CD4-positive, alpha-beta T cell treated with Interferon gamma for 1 hour (primary cell): ENCODE results near the gene TFF3.
"Not testable (repeated sequence)": the region's sequence is repeated elsewhere in the genome, so short reads cannot be mapped to it uniquely, and the experiment has no call there.

Experiments
- DNase-seq: peaks from one replicate; pipeline ENCODE4 v3.0.0-alpha.2; 2020

TFF3 gene

GRCh38 chr21:42302794-42303193 lies 12.4 kb downstream of the TFF3 start:
- no peak for DNase-seq

DNA sequence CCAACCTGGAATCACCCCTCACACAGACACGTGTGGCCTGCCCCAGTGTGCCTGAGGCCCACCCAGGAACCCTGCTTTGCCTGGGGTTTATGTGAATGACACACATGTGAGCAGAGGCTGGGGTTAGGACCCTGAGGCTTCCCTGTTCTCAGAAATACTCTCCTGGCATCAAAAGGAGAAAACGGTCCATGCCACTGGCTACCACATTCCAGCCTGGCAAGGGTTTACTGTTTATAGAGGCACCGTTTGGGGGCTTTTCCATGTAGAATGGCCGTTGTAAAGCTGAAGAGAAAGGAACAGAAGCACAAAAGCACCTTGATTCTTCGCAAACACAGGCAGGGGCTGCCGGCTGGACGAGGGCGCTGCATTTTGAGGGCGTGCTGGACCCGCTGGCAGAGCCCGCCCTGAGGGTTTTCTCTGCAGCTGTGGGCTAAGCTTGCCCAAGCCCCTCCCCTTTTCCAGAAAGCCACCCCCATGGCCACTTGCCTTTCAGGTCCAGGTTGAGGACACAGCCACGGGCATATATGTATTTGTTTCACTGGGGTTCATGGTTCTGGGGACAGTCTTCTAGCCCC lies 13.0 kb downstream of the TFF3 start:
- no peak for DNase-seq

DNA sequence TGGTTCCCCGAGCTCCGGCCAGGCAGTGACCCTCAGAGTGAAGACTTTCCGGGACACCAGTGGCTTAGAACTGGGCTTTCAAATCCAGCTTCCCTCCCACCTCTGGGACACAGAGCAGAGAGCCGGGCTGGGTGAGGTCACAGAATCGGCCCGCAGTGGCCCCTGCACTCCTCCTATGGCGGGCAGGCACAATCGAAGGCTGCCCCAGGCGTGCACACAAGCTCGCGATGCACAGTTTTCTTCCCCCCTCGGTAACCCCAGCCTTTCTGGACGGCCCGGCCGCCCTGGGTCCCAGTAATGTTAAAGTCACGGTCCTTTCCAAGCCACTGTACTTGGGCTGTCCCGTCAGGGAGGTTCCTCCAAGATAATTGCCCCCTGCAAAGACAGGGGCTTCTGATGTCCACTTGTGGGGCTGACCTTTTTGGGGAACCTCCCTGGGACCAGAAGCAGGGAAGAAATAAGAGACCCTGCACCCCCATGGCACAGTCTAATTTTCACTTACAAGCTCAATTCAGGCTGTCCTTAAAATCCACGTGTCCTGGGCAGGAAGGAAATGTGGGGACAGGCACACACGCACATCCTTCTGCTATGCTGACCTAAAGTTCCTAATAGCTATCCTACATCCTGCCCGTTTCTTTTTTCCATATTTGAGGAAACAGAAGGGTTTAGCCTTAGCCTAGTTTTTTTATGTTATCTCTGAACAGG lies 13.7 kb downstream of the TFF3 start:
- no peak for DNase-seq

DNA sequence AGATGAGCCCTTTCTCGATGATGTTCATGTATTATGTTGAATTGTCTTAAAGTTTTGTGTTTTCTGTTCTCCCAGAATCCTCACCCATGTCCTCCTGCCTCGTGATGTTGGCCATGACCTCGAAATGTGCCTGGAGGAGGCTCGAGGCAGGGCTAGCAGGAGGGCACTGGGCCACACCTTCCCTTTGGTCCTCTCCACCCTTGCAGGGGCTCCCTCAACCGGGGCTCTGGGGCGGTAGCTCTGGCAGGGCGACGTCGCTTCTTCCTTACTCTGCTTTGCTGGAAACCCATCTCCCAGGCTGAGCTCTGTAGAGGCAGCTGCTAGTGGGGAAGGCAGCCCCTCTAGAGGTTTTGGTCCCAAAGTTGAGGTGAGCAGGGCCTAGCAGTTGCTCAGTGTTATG lies 14.3 kb downstream of the TFF3 start:
- no peak for DNase-seq

- DNase-seq = no peak
Observed at GRCh38 chr21:42300045-42300583, 15.1 kb downstream of the TFF3 start.

GRCh38 chr21:42299324-42300044 lies 15.7 kb downstream of the TFF3 start:
- no peak for DNase-seq

DNA sequence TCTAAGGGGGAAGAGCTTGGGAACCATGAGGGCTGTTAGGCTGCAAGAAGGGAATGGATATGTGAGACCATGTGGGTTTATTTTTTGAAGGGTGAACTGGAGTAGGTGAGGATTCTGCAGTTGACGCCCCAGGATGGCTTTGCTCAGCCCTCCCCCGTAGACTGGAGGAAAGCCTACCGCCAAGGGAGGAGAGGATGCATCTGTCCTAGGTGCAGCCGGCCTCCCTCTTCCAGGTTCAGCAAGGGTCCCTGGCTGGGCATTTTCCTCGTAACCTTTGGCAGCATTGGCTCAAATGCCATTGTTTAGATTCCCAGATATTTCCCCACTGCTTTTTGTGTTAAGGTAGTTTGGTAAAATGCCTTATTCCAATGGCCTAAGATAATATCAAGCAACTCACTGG lies 16.6 kb downstream of the TFF3 start:
- no peak for DNase-seq

- no peak for DNase-seq
Observed at GRCh38 chr21:42298237-42298636, 17.0 kb downstream of the TFF3 start.

GRCh38 chr21:42297377-42297776 lies 17.8 kb downstream of the TFF3 start:
- no peak for DNase-seq

- DNase-seq = no peak
Observed at GRCh38 chr21:42296501-42296900, 18.7 kb downstream of the TFF3 start.

- DNase-seq = no peak
Observed at GRCh38 chr21:42295845-42296244, 19.4 kb downstream of the TFF3 start.

DNA sequence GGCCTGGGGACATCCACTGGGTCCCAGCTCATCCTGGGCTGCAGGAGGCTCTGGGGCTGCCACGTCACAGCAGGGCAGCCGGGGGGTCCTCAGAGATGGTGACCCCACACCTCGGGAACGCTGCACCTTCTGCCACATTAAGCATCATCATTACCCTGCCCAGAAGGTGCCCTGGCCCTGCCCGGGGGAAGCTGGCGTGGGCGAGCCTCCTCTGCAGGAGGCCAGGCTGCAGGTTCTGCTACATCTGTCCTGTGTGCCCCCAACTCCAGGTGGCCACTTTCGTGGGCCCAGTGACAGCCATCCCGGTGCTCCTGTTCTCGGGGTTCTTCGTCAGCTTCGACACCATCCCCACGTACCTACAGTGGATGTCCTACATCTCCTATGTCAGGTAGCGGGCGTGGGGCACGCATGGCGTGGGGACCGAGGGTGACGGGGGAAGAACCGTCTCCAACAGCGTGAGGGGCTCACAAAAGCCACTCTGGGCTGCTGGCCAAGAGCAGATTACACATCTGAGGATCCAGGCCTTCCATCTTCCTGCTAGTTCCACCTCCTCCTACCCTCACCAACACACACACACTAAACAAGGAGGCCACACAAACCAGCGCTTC lies 20.8 kb downstream of the TFF3 start:
- no peak for DNase-seq

DNA sequence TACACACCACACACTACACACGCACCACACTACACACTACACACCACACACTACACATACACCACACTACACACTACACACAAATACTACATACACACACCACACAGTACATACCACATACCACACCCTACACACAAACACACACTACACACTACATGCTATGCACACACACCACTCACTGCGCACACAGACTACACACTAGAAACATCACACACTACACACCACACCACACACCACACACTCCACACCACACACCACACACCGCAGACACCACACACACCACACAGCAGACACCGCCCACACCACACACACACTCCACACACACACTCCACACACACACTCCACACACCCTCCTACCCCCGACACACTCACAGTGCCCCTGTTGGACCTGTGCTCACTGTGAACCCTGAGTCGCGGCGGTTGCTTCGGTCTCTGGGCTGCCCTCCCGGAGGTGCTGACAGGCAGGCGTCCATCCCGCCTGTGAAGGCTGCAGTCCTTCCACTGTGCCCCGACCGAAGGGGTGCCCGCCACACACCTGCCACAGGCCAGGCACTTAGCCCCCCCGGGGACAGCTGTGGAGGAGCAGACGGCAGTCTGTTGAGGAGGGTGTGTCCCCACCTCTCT lies 21.4 kb downstream of the TFF3 start:
- DNase-seq = no peak

DNA sequence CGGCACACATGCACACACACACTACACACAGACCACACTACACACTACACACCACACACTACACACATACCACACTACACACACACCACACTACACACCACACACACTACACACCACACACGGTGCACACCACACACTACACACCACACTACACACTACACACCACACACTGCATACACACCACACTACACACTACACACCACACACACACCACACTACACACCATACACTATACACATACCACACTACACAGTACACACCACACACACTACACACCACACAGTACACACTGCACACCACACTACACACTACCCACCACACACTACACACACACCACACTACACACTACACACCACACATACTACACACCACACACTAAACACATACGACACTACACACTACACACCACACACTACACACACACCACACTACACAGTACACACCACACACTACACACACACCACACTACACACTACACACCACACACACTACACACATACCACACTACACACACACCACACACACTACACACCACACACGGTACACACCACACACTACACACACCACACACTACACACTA lies 22.6 kb downstream of the TFF3 start:
- DNase-seq = not testable (repeated sequence)

DNA sequence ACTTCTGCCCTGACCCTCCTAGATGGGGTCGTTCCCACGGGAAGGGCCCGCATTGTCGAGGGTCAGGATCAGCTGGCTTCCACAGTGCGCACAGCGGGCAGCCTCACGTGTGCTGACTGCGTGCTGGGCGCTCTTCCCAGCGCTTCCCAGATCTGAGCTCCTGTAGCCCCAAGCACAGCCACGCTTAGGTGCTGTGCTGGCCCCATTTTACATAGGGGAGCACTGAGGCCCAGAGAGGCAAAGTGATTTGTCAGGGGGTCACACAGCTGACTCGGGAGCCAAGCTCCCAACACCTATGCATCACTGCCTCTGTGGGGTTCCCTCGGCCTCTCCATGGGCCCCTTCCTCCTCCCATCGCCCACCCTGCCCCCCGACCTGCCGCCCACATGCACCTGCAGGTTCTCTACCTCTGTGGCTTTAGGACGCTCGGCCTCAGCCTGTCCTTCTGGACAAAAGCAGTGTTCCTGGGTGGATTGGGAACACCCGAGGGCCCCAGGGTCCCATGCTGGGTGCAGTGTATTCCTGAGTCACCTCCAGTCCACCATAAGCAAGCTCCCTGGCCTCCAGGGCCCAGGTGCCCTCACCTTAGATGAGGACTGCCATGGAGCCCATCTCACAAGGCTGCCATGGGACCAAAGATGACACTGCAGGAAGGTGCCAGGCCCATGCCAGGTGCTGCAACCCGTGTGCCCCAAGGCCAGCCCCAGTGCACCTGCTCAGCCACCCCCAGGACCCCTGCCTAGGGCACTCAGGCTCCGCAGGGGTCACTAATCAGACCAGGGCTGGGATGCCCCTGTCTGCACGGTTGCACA lies 23.3 kb downstream of the TFF3 start:
- DNase-seq = no peak

- DNase-seq = no peak
Observed at GRCh38 chr21:42291003-42291750, 24.0 kb downstream of the TFF3 start.

- no peak for DNase-seq
Observed at GRCh38 chr21:42290505-42290904, 24.7 kb downstream of the TFF3 start.

GRCh38 chr21:42289926-42290325 lies 25.3 kb downstream of the TFF3 start:
- peak; percentile 43 for DNase-seq

- DNase-seq = no peak
Observed at GRCh38 chr21:42288962-42289361, 26.2 kb downstream of the TFF3 start.

DNA sequence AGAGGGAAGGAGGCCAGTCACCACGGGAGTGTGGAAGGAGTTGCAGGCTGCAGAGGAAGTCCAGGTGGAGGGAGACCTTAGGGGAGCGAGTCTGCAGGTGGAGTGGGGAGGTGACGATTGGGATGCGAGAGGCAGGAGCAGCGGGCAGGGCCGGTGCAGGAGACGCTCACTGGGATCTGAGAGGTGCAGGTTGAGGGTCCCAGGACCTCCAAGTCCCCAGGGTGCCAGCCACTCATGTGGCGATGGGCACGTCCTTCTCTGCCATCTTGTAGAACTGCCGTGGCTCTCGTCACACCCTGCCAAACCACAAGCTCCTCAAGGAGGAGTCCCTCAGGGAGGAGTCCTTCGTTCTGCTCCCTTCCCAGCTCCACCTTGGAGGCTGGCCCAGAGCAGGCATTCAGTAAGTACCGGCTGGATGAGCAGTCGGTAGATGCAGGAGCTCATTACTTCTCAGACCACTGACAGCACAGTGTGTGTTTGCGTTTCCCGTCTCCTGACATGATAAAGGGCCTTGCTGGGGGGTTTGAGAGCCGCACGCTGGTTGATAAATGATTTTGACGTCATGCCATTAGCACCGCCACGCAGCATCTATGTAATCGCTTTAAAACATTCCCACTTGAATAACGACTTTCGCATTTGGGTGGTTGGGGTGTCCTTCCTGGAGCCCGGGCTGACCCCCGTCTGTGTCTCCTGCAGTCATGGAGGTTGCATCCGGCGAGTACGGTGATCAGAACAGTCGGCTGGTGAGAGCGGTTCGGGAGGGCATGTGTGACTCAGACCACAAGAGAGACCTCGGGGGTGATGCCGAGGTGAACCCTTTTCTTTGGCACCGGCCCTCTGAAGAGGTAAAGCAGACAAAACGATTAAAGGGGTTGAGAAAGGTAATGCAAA lies 27.8 kb downstream of the TFF3 start:
- DNase-seq = no peak
